Natural killer cell treated with Interleukin-12 subunit alpha and Interleukin-12 subunit beta and Interleukin-15 and Interleukin-18, amount 100 ng/mL, for 72 hours (primary cell): Measurements from ENCODE around the gene SOBP. TPM values are rescaled to one million over a fixed set of nuclear protein-coding genes. Genes with fewer than 3 reads are reported as not detected.
A peak's percentile ranks its signal among the peaks of the same experiment; 100 is the strongest.

Source experiments
- ATAC-seq, 2 donors: fragments of 150-1000 bp; cut with Tn5 transposase in 1 of 2; sonication (Bioruptor Pico), chemical (Tn5 transposase) in 1 of 2; 2 replicates each; pipeline ENCODE4 v1.10.0; 2021
- DNase-seq: peaks from one replicate; pipeline ENCODE4 v3.0.0; 2022; ENCODE audit warnings: low spot score
- H3K27ac Mint-ChIP-seq, 2 donors: 1 replicate in 1 of 2; 2 replicates in 1 of 2; pipeline ENCODE4 v1.8.0; 2022; ENCODE audit warnings: mixed read lengths in 2 of 2, mild to moderate bottlenecking in 1 of 2, moderate library complexity in 1 of 2
- H3K27me3 Mint-ChIP-seq, 2 donors: 1 replicate in 1 of 2; 2 replicates in 1 of 2; pipeline ENCODE4 v1.8.0; 2022; ENCODE audit warnings: mixed read lengths in 2 of 2
- H3K36me3 Mint-ChIP-seq: one replicate; pipeline ENCODE4 v1.8.0; 2022; ENCODE audit warnings: mixed read lengths
- H3K4me1 Mint-ChIP-seq, 2 donors: 1 replicate in 1 of 2; 2 replicates in 1 of 2; pipeline ENCODE4 v1.8.0; 2022; ENCODE audit warnings: low read depth in 2 of 2, mixed read lengths in 2 of 2, mild to moderate bottlenecking in 1 of 2
- H3K4me3 Mint-ChIP-seq: one replicate; pipeline ENCODE4 v1.8.0; 2022; ENCODE audit warnings: mixed read lengths
- H3K9me3 Mint-ChIP-seq: 2 replicates; pipeline ENCODE4 v1.8.0; 2022; ENCODE audit warnings: mixed read lengths
- total RNA-seq, 2 donors: library from RNA; stranded (reverse); gene quantifications; one replicate each; pipeline ENCODE4 v1.2.3, GENCODE V29; 2022

Gene SOBP
- total RNA-seq, 2 donors from 2014 or later, result 0.05 to 0.84 TPM

- H3K9me3 Mint-ChIP-seq, result no peaks in the 10 kb centered on the region
These were observed 144.6 kb downstream of the SOBP start for GRCh38 chr6:107634324-107635056.

DNA sequence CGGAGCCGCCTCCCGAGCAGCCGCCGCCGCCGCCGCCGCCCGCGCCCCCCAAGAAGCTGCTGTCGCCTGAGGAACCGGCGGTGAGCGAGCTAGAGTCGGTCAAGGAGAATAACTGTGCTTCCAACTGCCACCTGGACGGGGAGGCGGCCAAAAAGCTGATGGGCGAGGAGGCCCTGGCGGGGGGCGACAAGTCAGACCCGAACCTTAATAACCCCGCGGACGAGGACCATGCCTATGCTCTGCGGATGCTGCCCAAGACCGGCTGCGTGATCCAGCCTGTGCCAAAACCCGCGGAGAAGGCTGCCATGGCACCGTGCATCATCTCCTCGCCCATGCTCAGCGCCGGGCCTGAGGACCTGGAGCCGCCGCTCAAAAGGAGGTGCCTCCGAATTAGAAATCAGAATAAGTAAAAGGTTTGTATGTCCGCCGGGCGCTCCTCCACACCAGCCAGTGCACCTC lies 145.2 kb downstream of the SOBP start:
- DNase-seq, result no peak
- H3K27ac Mint-ChIP-seq, result no peak overlapping the region
- no peaks in the 10 kb centered on the region for H3K9me3 Mint-ChIP-seq
- no peak for ATAC-seq
- H3K4me1 Mint-ChIP-seq, result no peaks in the 10 kb centered on the region
- H3K36me3 Mint-ChIP-seq, result no peaks in the 10 kb centered on the region
- H3K4me3 Mint-ChIP-seq, result peak overlapping the region; percentile 49
- H3K27me3 Mint-ChIP-seq, result peaks cover 49 to 52% of the 10 kb centered on the region in 2 donors

More at GRCh38 chr6:107634324-107635056, 144.6 kb downstream of the SOBP start:
- Mint-ChIP-seq H3K27ac (no peak overlapping the region), H3K4me3 (no peak overlapping the region), H3K27me3 (peaks cover 45 to 52% of the 10 kb centered on the region in 2 donors), H3K4me1 (no peaks in the 10 kb centered on the region), H3K36me3 (no peaks in the 10 kb centered on the region)
- DNase-seq, result no peak
- ATAC-seq, result peak; percentile 33 to 59

- Mint-ChIP-seq H3K9me3 (no peaks in the 10 kb centered on the region), H3K27me3 (peaks cover 48% of the 10 kb centered on the region in 2 donors), H3K36me3 (no peaks in the 10 kb centered on the region), H3K27ac (no peak overlapping the region), H3K4me1 (no peaks in the 10 kb centered on the region), H3K4me3 (no peak overlapping the region)
- ATAC-seq, result no peak
- DNase-seq, result no peak
These were observed 146.6 kb downstream of the SOBP start for GRCh38 chr6:107636486-107636885.

DNA sequence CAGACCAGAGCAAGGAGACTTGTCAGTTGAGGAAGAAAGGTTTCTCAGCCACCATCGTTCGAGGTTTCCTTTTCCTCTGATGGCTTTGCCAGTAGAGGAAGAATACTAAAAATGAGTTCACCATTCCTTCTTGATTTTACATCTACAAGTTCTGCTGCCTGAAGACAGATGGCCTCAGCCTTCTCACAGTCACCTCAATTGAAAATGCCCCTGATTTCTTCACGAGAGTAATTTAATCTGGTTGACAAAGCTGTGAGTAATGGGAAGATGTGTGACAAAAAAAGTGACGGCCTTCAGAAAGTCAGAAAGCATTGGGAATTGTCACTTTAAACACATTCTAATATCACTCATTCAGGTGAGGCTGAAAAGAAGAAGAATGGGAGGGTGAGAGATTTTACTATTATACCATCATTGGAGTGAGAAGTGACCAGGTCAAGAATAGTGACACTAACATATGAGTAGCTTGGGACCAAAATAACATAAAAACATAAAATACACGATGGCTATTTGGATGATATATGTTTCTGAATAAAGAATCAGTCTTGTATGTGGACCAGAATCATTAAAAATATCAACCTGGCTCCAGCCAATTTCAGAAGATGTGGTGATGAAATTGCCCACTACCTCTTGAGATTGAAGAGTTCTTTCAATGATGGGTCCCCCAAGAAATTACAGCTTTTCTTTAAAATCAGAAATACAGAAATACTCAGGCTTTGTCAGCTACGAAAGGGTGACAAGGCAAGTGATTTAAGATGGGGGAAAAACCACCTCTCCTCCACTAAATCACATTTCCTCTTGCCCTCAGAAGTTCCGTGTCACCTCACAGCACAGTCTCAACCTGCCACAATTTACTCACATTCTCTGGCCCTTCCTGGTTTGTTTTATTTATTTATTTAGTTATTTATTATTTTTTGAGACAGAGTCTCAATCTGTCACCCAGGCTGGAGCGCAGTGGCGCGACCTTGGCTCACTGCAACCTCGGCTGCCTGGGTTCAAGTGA lies 147.7 kb downstream of the SOBP start:
- Mint-ChIP-seq H3K27ac (no peak overlapping the region), H3K9me3 (no peaks in the 10 kb centered on the region), H3K36me3 (no peaks in the 10 kb centered on the region)

GRCh38 chr6:107638493-107638892 lies 148.6 kb downstream of the SOBP start:
- Mint-ChIP-seq H3K4me3 (no peak overlapping the region), H3K27me3 (peaks cover 33 to 38% of the 10 kb centered on the region in 2 donors), H3K9me3 (no peaks in the 10 kb centered on the region), H3K4me1 (no peaks in the 10 kb centered on the region), H3K36me3 (no peaks in the 10 kb centered on the region), H3K27ac (no peak overlapping the region)
- DNase-seq, result no peak
- no peak for ATAC-seq

More for the DNA sequence above, 147.7 kb downstream of the SOBP start:
- ATAC-seq (no peak), DNase-seq (no peak)
- no peak overlapping the region for H3K4me3 Mint-ChIP-seq
- H3K4me1 Mint-ChIP-seq, result no peaks in the 10 kb centered on the region
- H3K27me3 Mint-ChIP-seq, result peaks cover 42 to 46% of the 10 kb centered on the region in 2 donors

DNA sequence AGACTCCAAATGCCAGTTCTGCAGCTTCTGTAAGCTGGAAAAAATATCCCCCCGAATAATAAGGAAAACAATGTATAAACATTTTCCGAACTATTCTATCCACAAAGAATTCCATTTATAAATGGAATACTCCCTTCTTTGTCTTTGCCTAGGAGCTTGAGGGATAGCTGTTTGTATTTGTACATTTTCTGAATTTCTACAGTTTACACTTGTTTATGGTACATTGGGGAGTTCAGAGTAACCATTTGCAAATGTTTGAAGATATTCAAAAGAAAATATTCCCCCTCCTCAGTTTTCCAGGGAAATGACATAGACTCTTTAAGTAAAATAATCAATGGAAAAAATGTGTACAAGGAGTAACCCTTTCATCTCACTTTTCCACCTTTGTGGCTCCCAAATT lies 149.6 kb downstream of the SOBP start:
- no peaks in the 10 kb centered on the region for H3K36me3 Mint-ChIP-seq
- peaks cover 27 to 32% of the 10 kb centered on the region in 2 donors for H3K27me3 Mint-ChIP-seq
- H3K27ac Mint-ChIP-seq, result no peak overlapping the region
- no peak overlapping the region for H3K4me3 Mint-ChIP-seq
- no peaks in the 10 kb centered on the region for H3K9me3 Mint-ChIP-seq
- DNase-seq (no peak), ATAC-seq (no peak)
- no peaks in the 10 kb centered on the region for H3K4me1 Mint-ChIP-seq

GRCh38 chr6:107641071-107641470 lies 151.2 kb downstream of the SOBP start:
- Mint-ChIP-seq H3K27me3 (peaks cover 24 to 29% of the 10 kb centered on the region in 2 donors), H3K4me3 (no peak overlapping the region)

GRCh38 chr6:107641500-107641941 lies 151.6 kb downstream of the SOBP start:
- no peak overlapping the region for H3K4me3 Mint-ChIP-seq
- peaks cover 19 to 25% of the 10 kb centered on the region in 2 donors for H3K27me3 Mint-ChIP-seq
- no peaks in the 10 kb centered on the region for H3K9me3 Mint-ChIP-seq
- no peak for DNase-seq
- no peak overlapping the region for H3K27ac Mint-ChIP-seq
- no peak for ATAC-seq
- no peaks in the 10 kb centered on the region for H3K4me1 Mint-ChIP-seq
- no peaks in the 10 kb centered on the region for H3K36me3 Mint-ChIP-seq

More at GRCh38 chr6:107641071-107641470, 151.2 kb downstream of the SOBP start:
- Mint-ChIP-seq H3K4me1 (no peaks in the 10 kb centered on the region), H3K36me3 (no peaks in the 10 kb centered on the region), H3K9me3 (no peaks in the 10 kb centered on the region), H3K27ac (no peak overlapping the region)
- no peak for DNase-seq
- no peak for ATAC-seq

- H3K9me3 Mint-ChIP-seq, result no peaks in the 10 kb centered on the region
- DNase-seq (no peak), ATAC-seq (no peak)
- no peaks in the 10 kb centered on the region for H3K4me1 Mint-ChIP-seq
- H3K27me3 Mint-ChIP-seq, result peaks cover 17 to 20% of the 10 kb centered on the region in 2 donors
- H3K36me3 Mint-ChIP-seq, result no peaks in the 10 kb centered on the region
- no peak overlapping the region for H3K4me3 Mint-ChIP-seq
- no peak overlapping the region for H3K27ac Mint-ChIP-seq
These were observed 152.4 kb downstream of the SOBP start for GRCh38 chr6:107642095-107642860.

GRCh38 chr6:107642861-107643328 lies 153.0 kb downstream of the SOBP start:
- DNase-seq (no peak), ATAC-seq (no peak)
- H3K9me3 Mint-ChIP-seq, result no peaks in the 10 kb centered on the region
- no peak overlapping the region for H3K4me3 Mint-ChIP-seq
- H3K4me1 Mint-ChIP-seq, result no peaks in the 10 kb centered on the region
- H3K36me3 Mint-ChIP-seq, result no peaks in the 10 kb centered on the region
- peaks cover 17% of the 10 kb centered on the region in 2 donors for H3K27me3 Mint-ChIP-seq
- no peak overlapping the region for H3K27ac Mint-ChIP-seq

DNA sequence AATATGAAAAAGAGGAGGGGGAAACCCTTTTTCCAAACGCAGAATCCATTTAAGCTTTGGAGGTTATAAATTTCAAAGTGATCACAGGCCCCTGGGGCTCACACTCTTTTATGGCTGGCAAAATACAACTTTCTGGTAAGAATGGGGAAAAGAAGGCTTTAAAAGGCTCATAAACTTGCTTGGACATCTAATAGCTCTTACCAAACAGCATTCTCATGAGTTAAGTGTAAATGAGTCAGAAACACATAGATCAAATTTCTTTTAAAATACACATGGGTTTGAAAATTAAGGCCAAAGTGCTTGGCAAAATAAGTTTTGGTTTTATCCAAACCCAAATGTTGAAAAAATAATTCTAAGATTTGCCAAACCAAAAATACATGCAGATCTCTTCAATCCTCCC lies 154.6 kb downstream of the SOBP start:
- DNase-seq, result no peak

DNA sequence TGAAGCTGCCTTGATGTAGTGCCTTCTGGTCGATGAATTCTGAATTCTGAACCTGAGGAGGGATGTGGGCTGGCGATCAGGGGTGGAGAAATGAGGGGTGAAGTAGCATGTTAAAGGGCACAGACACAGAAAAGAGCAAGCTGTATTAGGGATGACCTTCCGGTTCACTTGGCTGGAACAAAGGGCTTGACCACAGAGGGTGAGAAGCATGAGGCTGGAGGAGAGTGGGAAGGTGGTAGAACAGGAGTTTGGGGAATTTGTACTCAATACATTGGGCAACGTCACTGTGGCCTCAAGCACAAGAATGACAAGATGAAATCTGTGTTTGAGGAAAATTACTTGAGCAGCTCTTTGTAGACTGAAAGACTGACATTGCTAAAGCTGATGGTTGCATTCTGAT lies 155.8 kb downstream of the SOBP start:
- no peak overlapping the region for H3K27ac Mint-ChIP-seq
- H3K4me3 Mint-ChIP-seq, result no peak overlapping the region
- ATAC-seq, result no peak
- no peaks in the 10 kb centered on the region for H3K4me1 Mint-ChIP-seq
- no peaks in the 10 kb centered on the region for H3K9me3 Mint-ChIP-seq
- no peak for DNase-seq
- peaks cover 7 to 8% of the 10 kb centered on the region in 2 donors for H3K27me3 Mint-ChIP-seq
- no peaks in the 10 kb centered on the region for H3K36me3 Mint-ChIP-seq

More for the DNA sequence above, 154.6 kb downstream of the SOBP start:
- H3K4me3 Mint-ChIP-seq, result no peak overlapping the region
- peaks cover 15 to 16% of the 10 kb centered on the region in 2 donors for H3K27me3 Mint-ChIP-seq
- ATAC-seq, result no peak
- no peaks in the 10 kb centered on the region for H3K4me1 Mint-ChIP-seq
- no peak overlapping the region for H3K27ac Mint-ChIP-seq
- H3K9me3 Mint-ChIP-seq, result no peaks in the 10 kb centered on the region
- H3K36me3 Mint-ChIP-seq, result no peaks in the 10 kb centered on the region

DNA sequence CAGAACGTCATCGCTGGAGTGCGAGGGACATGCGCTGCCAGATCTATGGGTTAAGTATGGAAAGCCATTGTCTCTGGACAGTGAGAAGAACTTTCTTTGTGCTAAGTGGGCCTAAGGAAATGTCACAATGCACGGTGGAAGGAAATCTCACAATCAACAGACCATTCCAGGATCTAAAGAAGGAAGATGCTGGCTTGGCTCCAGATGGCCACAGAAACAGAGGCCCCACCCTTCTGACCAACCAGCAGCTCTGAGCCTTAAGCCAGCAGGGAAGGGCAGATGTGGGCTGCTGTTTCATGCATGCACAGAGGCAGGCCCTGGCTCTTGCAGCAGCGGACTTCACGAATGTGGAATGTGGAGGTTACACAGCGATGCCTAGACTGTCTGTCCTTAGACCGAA lies 156.3 kb downstream of the SOBP start:
- ATAC-seq, result no peak
- Mint-ChIP-seq H3K27me3 (peaks cover 7 to 8% of the 10 kb centered on the region in 2 donors), H3K4me1 (no peaks in the 10 kb centered on the region), H3K27ac (no peak overlapping the region), H3K9me3 (no peaks in the 10 kb centered on the region), H3K4me3 (no peak overlapping the region), H3K36me3 (no peaks in the 10 kb centered on the region)
- no peak for DNase-seq
